Activated T-helper 1 cell treated with anti-CD3 and anti-CD28 coated beads, Interleukin-12 subunit alpha, Interleukin-12 subunit beta, Interleukin-2, Interleukin-4 antibody, amounts not matched to agents 30 ng/mL and 10 ng/mL and 1 ng/mL, durations not matched to agents 14 hours and 24 hours and 36 hours (primary cell): ENCODE results near the gene CD3D. TPM values are rescaled to one million over a fixed set of nuclear protein-coding genes. Genes with fewer than 3 reads are reported as not detected.
"Not testable (repeated sequence)": the region's sequence is repeated elsewhere in the genome, so short reads cannot be mapped to it uniquely, and the experiment has no call there.

Experiments
- DNase-seq: peaks from one replicate; pipeline ENCODE4 v3.0.0; 2021; ENCODE audit warnings: low spot score
- H3K27ac Mint-ChIP-seq: one replicate; pipeline ENCODE4 v1.8.0; 2021; ENCODE audit warnings: mild to moderate bottlenecking, mixed read lengths
- H3K27me3 Mint-ChIP-seq: one replicate; pipeline ENCODE4 v1.8.0; 2022; ENCODE audit warnings: mild to moderate bottlenecking, moderate library complexity, mixed read lengths; ENCODE audit not compliant: insufficient read depth
- H3K36me3 Mint-ChIP-seq: one replicate; pipeline ENCODE4 v1.8.0; 2021; ENCODE audit warnings: low read depth, mixed read lengths
- H3K4me1 Mint-ChIP-seq: one replicate; pipeline ENCODE4 v1.8.0; 2021; ENCODE audit warnings: low read depth, mixed read lengths
- H3K4me3 Mint-ChIP-seq: one replicate; pipeline ENCODE4 v1.8.0; 2021; ENCODE audit warnings: mild to moderate bottlenecking, moderate library complexity, mixed read lengths
- H3K9me3 Mint-ChIP-seq: one replicate; pipeline ENCODE4 v1.8.0; 2021; ENCODE audit warnings: mixed read lengths
- intact Hi-C: fragments of 100-400 bp; cut with micrococcal nuclease; formaldehyde crosslinking; loops from one replicate; pipeline ENCODE4 v1.15.1; 2024
- total RNA-seq: library from RNA; stranded (reverse); gene quantifications from 2 replicates; pipeline ENCODE4 v1.2.3, GENCODE V29; 2022

The CD3D gene
- total RNA-seq, 1 donor from 2014 or later, result 486 TPM

DNA sequence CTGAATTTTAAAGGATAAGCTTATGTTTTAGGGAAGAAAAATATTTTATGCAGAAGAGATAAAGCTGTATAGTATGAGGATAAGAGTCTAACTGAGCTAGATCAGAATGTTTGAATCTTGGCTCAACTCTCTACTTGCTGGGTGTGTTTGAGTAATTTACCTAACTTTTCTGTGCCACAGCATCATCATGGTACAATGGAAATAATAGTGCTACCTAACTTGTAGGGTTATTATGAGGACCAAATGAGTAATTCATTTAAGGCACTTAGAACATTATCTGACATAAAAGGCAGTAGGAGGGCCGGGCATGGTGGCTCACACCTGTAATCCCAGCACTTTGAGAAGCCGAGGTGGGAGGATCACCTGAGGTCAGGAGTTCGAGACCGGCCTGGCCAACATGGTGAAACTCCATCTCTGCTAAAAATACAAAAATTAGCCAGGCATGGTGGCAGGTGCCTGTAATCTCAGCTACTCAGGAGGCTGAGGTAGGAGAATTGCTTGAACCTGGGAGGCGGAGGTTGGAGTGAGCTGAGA is 33.4 kb downstream of the CD3D start:
- peaks cover 75% of the 10 kb centered on the region for H3K36me3 Mint-ChIP-seq
- peak overlapping the region; percentile 88 for H3K27ac Mint-ChIP-seq
- intact Hi-C loops, result loop anchor here (5.0 kb wide), 4 partner anchors 178 to 492 kb away; partner anchors contain the start of genes IFT46 and IL10RA
- H3K9me3 Mint-ChIP-seq, H3K27me3 Mint-ChIP-seq, DNase-seq: not testable (repeated sequence)
- peak overlapping the region; percentile 49 for H3K4me3 Mint-ChIP-seq
- peaks cover 79% of the 10 kb centered on the region for H3K4me1 Mint-ChIP-seq

DNA sequence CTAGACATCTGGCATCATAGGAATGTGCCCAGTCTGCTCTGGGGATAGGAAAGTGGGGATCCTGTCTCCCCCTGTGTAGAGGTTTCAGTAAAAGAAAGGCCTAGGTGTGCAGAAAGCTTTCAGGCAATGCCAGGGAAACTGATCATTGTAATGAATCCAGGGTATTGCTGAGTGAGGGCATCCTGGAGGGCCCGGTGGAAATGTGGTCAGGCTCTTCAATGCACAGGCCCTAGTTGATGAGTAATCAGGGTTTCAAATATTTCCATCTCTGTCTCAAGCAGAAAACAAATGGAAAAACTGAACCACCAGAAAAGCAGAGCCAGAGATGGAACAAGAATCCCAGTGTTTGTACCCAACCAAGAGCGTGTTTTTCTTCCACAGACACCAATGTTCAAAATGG is 35.9 kb downstream of the CD3D start:
- peak overlapping the region; percentile 88 for H3K27ac Mint-ChIP-seq
- no peaks in the 10 kb centered on the region for H3K9me3 Mint-ChIP-seq
- intact Hi-C loops, result loop anchor here (1.0 to 5.0 kb wide), 7 partner anchors 36 to 489 kb away; partner anchors contain the start of genes CD3D, IFT46 and IL10RA
- H3K4me3 Mint-ChIP-seq, result peak overlapping the region; percentile 99
- H3K27me3 Mint-ChIP-seq, result no peaks in the 10 kb centered on the region
- no peak for DNase-seq
- H3K36me3 Mint-ChIP-seq, result peaks cover 57% of the 10 kb centered on the region
- H3K4me1 Mint-ChIP-seq, result peaks cover 70% of the 10 kb centered on the region

DNA sequence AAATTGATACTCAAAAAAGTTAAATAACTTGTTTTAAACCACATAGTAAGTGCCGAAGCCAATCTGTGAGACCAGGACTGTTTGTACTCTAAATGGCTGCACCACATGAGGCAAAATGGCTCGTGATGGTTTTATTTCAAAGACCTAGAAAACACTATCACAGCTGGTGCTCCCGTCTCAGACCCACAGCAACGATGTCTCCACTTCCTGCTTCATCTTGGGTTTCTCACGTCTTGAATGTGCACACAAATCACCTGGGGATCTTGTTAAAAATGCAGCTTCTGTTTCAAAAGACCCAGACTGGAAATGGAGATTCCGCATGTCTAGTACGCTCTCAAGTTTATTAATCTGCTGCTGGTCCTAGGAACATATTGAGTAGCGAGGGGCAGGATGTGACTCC is 36.8 kb downstream of the CD3D start:
- Mint-ChIP-seq H3K27me3 (no peaks in the 10 kb centered on the region), H3K27ac (peak overlapping the region; percentile 98), H3K4me1 (peaks cover 64% of the 10 kb centered on the region), H3K4me3 (peak overlapping the region; percentile 99), H3K36me3 (peaks cover 51% of the 10 kb centered on the region), H3K9me3 (no peaks in the 10 kb centered on the region)
- intact Hi-C loops, result loop anchor here (1.0 to 5.0 kb wide), 10 partner anchors 9 to 488 kb away; partner anchors contain the start of genes ATP5MG, CD3D, IFT46 and IL10RA
- DNase-seq, result peak; percentile 38

DNA sequence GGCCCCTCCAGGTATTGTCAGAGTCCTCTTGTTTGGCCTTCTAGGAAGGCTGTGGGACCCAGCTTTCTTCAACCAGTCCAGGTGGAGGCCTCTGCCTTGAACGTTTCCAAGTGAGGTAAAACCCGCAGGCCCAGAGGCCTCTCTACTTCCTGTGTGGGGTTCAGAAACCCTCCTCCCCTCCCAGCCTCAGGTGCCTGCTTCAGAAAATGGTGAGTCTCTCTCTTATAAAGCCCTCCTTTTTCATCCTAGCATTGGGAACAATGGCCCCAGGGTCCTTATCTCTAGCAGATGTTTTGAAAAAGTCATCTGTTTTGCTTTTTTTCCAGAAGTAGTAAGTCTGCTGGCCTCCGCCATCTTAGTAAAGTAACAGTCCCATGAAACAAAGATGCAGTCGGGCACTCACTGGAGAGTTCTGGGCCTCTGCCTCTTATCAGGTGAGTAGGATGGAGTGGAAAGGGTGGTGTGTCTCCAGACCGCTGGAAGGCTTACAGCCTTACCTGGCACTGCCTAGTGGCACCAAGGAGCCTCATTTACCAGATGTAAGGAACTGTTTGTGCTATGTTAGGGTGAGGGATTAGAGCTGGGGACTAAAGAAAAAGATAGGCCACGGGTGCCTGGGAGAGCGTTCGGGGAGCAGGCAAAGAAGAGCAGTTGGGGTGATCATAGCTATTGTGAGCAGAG is 37.8 kb downstream of the CD3D start, which contains the start of gene CD3E:
Gene CD3E (plus strand): TSS at position 163 of the 681 bp plus-strand sequence. CDS start 223 bp downstream, at position 386.
- Mint-ChIP-seq H3K9me3 (no peaks in the 10 kb centered on the region), H3K4me3 (peak within 1 kb of the TSS; percentile 99), H3K27ac (peak within 1 kb of the TSS; percentile 98), H3K36me3 (peaks cover 47% of the 10 kb centered on the region), H3K27me3 (no peaks in the 10 kb centered on the region), H3K4me1 (peaks cover 62% of the 10 kb centered on the region)
- intact Hi-C loops, result loop anchor here (1.0 to 5.0 kb wide), 9 partner anchors 8 to 487 kb away; partner anchors contain the start of genes ATP5MG, IFT46, IL10RA and UBE4A
- DNase-seq, result peak; percentile 60

DNA sequence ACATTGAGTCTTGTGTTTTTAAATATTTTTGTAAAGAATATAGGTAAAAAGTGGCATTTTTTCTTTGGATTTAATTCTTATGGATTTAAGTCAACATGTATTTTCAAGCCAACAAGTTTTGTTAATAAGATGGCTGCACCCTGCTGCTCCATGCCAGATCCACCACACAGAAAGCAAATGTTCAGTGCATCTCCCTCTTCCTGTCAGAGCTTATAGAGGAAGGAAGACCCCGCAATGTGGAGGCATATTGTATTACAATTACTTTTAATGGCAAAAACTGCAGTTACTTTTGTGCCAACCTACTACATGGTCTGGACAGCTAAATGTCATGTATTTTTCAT is 38.3 kb downstream of the CD3D start:
- Mint-ChIP-seq H3K4me3 (peak overlapping the region; percentile 99), H3K4me1 (peaks cover 57% of the 10 kb centered on the region), H3K9me3 (no peaks in the 10 kb centered on the region), H3K36me3 (peaks cover 42% of the 10 kb centered on the region), H3K27me3 (no peaks in the 10 kb centered on the region), H3K27ac (peak overlapping the region; percentile 98)
- no peak for DNase-seq
- intact Hi-C loops, result loop anchor here (1.0 to 2.0 kb wide), 3 partner anchors 53 to 135 kb away; partner anchors contain the start of gene UBE4A

DNA sequence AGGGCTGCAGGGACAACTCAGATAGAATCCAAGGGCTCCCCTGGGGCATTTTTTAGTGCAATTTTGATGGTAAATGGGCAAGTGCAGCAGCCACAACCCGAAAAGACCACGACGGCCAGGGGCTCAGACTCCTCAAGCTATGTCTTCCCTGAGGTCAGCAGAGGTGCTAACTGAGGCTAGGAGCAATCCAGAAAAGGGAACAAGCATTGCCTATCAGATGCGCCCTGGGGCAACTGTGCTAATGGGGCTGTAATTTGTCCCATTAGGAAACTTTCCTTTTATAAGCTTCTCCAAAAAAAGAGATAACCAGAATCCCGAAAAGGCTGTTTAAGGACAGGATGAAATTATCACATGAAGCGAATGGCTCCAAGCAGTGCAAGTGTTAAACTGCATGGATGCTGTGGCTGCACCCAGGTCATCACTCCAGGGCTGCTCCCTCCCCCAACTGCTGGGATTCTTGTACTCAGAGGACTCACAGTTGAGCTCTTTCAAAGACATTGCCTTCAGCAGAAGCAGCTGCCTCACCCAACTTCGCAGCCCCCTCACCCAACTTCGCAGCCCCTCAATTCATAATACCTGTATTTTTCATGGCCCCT is 40.8 kb downstream of the CD3D start:
- no peaks in the 10 kb centered on the region for H3K27me3 Mint-ChIP-seq
- H3K36me3 Mint-ChIP-seq, result peaks cover 17% of the 10 kb centered on the region
- no peak for DNase-seq
- no peak overlapping the region for H3K4me3 Mint-ChIP-seq
- intact Hi-C loops, result no loop called here
- no peaks in the 10 kb centered on the region for H3K9me3 Mint-ChIP-seq
- no peak overlapping the region for H3K27ac Mint-ChIP-seq
- H3K4me1 Mint-ChIP-seq, result peaks cover 33% of the 10 kb centered on the region

DNA sequence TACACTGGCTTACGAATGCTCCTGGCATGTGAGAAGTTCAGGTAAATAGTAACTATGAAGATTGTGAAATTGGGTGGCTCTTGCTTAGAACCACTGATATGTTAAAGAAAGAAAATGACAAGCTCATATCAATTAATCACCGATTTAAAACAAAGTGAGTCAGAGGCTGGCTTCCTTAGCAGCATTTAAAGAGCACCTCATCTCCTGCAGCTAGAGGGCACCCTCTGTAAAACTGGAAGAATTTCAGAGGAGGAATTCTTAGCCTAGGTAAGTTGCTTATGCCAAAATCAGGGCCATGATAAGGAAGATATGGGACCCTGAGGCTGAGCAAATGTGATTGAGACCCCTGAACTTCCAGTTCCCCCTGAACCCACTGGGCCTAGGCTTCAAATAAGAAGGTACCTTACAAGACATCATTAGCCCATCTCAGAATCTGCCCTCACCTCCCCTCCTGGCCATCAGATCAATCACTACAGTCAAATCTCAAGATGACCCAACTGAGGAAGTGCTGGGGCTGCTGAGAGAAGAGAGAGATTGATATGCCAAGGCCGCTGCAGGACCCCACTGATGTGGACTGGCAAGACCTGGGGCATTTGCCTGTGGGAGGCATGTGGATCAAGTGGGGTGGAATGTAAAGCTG is 46.6 kb downstream of the CD3D start:
- Mint-ChIP-seq H3K4me3 (no peak overlapping the region), H3K27me3 (no peaks in the 10 kb centered on the region), H3K27ac (no peak overlapping the region), H3K36me3 (peaks cover 2% of the 10 kb centered on the region), H3K4me1 (peaks cover 29% of the 10 kb centered on the region), H3K9me3 (no peaks in the 10 kb centered on the region)
- DNase-seq, result no peak
- intact Hi-C loops, result loop anchor here (1.0 kb wide), 3 partner anchors 9 to 98 kb away; no protein-coding TSS in a partner anchor

DNA sequence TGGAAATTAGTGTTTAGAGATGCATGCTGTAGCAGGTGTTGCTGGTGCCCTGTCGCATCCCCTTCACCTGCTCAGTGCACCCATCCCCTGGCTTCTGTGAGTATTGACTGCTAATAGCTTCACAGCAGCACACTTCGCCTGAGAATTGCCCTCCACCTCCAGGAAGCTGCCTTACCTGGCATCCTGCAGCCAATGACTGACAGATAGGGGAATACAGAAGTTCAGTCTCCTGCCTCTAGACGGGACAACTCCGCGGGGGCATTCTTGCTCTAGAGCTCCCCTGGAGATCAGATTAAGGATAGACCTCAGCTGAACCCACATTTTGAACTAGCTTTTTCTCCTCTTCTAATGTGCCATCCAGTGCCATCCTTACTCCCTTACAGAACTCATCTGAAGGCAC is 47.3 kb downstream of the CD3D start:
- Mint-ChIP-seq H3K27ac (no peak overlapping the region), H3K27me3 (no peaks in the 10 kb centered on the region), H3K9me3 (no peaks in the 10 kb centered on the region), H3K4me1 (peaks cover 31% of the 10 kb centered on the region), H3K36me3 (peaks cover under 1% of the 10 kb centered on the region), H3K4me3 (no peak overlapping the region)
- intact Hi-C loops, result loop anchor here (1.0 kb wide), 1 partner anchor 97 kb away; no protein-coding TSS in a partner anchor
- DNase-seq, result no peak

DNA sequence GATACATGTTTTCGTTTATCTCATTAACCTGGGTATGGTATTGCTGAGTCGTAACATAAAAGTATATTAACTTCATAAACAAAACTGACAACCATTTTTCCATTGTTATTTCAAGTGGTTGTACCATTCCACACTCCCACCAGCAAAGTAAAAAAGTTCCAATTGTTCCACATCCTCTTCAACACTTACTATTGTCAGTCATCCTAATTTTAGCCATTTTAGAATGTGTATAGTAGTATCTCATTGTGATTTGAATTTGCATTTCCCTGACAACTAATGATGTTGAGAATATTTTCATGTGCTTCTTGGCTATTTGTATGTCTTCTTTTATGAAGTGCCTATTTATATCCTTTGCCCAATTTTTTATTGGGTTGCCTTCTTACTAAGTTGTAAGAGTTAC is 48.5 kb downstream of the CD3D start:
- DNase-seq, result no peak
- no peak overlapping the region for H3K27ac Mint-ChIP-seq
- peaks cover 29% of the 10 kb centered on the region for H3K4me1 Mint-ChIP-seq
- peaks cover 3% of the 10 kb centered on the region for H3K9me3 Mint-ChIP-seq
- H3K27me3 Mint-ChIP-seq, result no peaks in the 10 kb centered on the region
- intact Hi-C loops, result no loop called here
- H3K4me3 Mint-ChIP-seq, result no peak overlapping the region
- no peaks in the 10 kb centered on the region for H3K36me3 Mint-ChIP-seq

DNA sequence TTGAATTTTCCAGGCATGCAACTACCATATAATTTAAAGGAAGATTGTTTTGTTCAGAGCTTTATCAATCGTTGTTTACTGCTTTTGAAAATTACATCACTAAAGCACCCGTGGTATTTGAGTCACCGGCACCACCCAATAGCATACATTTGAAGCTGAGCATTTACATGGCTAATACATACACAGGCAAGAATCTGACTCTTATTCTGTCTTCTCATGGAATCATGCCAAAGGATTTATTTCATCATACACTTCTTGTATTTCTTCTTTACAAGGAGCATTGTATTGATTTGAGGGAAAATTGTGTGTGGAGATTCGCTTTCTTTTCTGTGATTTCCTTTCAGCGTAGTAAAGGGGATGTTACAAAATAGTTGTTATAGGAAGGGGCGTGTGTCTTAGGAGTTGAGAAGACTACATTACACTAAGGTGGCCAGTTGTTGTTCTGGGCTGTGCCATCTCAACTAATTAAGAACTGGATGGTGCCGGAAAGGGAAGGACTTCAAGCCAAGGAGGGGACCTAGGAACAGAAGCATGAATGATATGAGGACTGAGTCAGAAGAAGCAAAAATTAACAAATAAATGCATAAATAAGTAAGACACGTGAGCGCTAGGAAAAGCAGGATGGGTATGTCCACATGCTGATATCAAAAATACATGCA is 50.9 kb downstream of the CD3D start:
- Mint-ChIP-seq H3K36me3 (no peaks in the 10 kb centered on the region), H3K9me3 (peaks cover 3% of the 10 kb centered on the region), H3K27ac (no peak overlapping the region), H3K4me3 (no peak overlapping the region), H3K27me3 (no peaks in the 10 kb centered on the region), H3K4me1 (peaks cover 29% of the 10 kb centered on the region)
- DNase-seq, result no peak
- intact Hi-C loops, result loop anchor here (1.0 to 2.0 kb wide), 5 partner anchors 39 to 146 kb away; partner anchors contain the start of genes JAML and MPZL3

DNA sequence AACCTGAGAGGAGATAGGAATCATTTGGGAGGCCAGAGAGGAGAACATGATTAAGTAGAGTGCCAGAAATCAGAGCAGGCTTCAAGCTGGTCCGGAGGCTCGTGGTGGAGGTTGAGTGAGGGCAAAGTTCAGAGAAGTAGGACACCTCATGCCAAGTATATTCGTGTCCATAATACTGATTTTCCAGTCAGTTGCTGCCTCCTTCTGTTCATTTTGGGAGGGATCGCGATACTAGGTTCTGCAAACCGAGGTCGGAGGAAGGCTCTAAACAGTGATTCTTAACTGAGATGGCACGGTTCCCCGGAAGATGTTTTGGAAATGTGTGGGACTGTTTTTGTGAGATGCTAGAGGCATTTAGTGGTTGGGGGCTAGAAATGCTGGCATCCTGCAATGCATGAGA is 51.6 kb downstream of the CD3D start:
- peaks cover 1% of the 10 kb centered on the region for H3K36me3 Mint-ChIP-seq
- peak; percentile 40 for DNase-seq
- peaks cover 2% of the 10 kb centered on the region for H3K27me3 Mint-ChIP-seq
- intact Hi-C loops, result loop anchor here (1.0 to 2.0 kb wide), 5 partner anchors 38 to 146 kb away; partner anchors contain the start of genes JAML and MPZL3
- H3K4me3 Mint-ChIP-seq, result no peak overlapping the region
- H3K4me1 Mint-ChIP-seq, result peaks cover 29% of the 10 kb centered on the region
- H3K27ac Mint-ChIP-seq, result peak overlapping the region; percentile 15
- H3K9me3 Mint-ChIP-seq, result peaks cover 3% of the 10 kb centered on the region

DNA sequence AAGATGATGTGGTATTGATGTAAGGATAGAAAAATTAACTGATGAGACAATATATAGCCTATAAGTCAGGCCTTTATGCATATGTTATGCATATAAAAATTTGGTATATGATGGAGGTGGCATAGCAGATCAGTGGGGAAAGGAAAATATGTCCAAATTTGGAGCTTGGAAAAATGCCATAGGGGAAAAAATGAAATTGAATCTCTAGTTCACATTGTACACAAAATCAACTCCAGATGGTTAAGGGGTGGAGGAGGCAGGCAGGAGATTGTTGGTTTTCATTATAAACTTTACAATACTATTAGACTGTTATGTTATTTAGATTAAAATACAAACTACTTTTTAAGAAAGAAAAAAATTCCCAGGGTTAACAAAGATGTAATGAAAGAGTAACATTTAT is 53.1 kb downstream of the CD3D start:
- peaks cover 3% of the 10 kb centered on the region for H3K36me3 Mint-ChIP-seq
- no peak overlapping the region for H3K27ac Mint-ChIP-seq
- intact Hi-C loops, result no loop called here
- no peak overlapping the region for H3K4me3 Mint-ChIP-seq
- no peak for DNase-seq
- H3K9me3 Mint-ChIP-seq, result peaks cover 3% of the 10 kb centered on the region
- peaks cover 3% of the 10 kb centered on the region for H3K27me3 Mint-ChIP-seq
- H3K4me1 Mint-ChIP-seq, result peaks cover 27% of the 10 kb centered on the region
